HepG2 (cell line): Measurements from ENCODE around the gene TSPAN13. TPM values are rescaled to one million over a fixed set of nuclear protein-coding genes. Genes with fewer than 3 reads are reported as not detected.

ENCODE experiments used
- CAMTA2 ChIP-seq: sonication (generic); formaldehyde crosslinking; IDR thresholded peaks from 2 replicates; pipeline ENCODE4 v1.4.0; 2020; ENCODE audit warnings: mild to moderate bottlenecking, missing genetic modification reagents, borderline replicate concordance
- CENPT ChIP-seq: sonication (generic); formaldehyde crosslinking; IDR thresholded peaks from 2 replicates; pipeline ENCODE4 v1.8.0; 2022; ENCODE audit warnings: low read depth, mild to moderate bottlenecking, moderate library complexity, missing genetic modification reagents
- GATA4 ChIP-seq: sonication (generic); IDR thresholded peaks from 2 replicates; pipeline ENCODE4 v1.6.1; 2016; ENCODE audit warnings: antibody characterized with exemption, low read depth, borderline replicate concordance
- HDAC1 ChIP-seq: sonication (generic); formaldehyde crosslinking; IDR thresholded peaks from 2 replicates; pipeline ENCODE4 v1.5.1; 2020; ENCODE audit warnings: mild to moderate bottlenecking, missing genetic modification reagents
- HOXA9 ChIP-seq: sonication (generic); formaldehyde crosslinking; IDR thresholded peaks from 2 replicates; pipeline ENCODE4 v1.8.1; 2022; ENCODE audit warnings: missing genetic modification reagents, mild to moderate bottlenecking, moderate library complexity, borderline replicate concordance
- NR1H2 ChIP-seq: sonication (generic); formaldehyde crosslinking; IDR thresholded peaks from 2 replicates; pipeline ENCODE4 v1.8.1; 2022; ENCODE audit warnings: low read depth, missing genetic modification reagents, borderline replicate concordance
- SRF ChIP-seq: IDR thresholded peaks from 2 replicates; pipeline ENCODE4 v1.6.1; 2011; ENCODE audit warnings: mild to moderate bottlenecking, low read depth, low read length, moderate library complexity
- TCF7L2 ChIP-seq: IDR thresholded peaks from 2 replicates; pipeline ENCODE4 v1.6.1; 2011; ENCODE audit warnings: mild to moderate bottlenecking, low read depth, low read length, moderate library complexity
- YY1 ChIP-seq: IDR thresholded peaks from 2 replicates; pipeline ENCODE4 v1.6.1; 2011; ENCODE audit warnings: low read length, low read depth, moderate library complexity, mild to moderate bottlenecking; ENCODE audit not compliant: insufficient read depth, insufficient replicate concordance
- ZNF652 ChIP-seq: IDR thresholded peaks from 2 replicates; pipeline ENCODE4 v1.6.1; 2016; ENCODE audit warnings: low read depth, borderline replicate concordance
- ZNF749 ChIP-seq: sonication (generic); formaldehyde crosslinking; IDR thresholded peaks from 2 replicates; pipeline ENCODE4 v1.8.0; 2022; ENCODE audit warnings: mild to moderate bottlenecking, missing genetic modification reagents, moderate library complexity, borderline replicate concordance
- polyA plus RNA-seq, 8 experiments: library from polyadenylated mRNA; depleted of rRNA in 3 of 8; stranded (reverse) in 7 of 8; unstranded in 1 of 8; fragments of >200 nt; fragmentation: Illumina TruSeq in 4 of 8; extraction: Trizol in 4 of 8; gene quantifications; 2 replicates each; pipeline versions ENCODE4 v1.2.1 to v1.2.3, GENCODE V29; 2011 to 2016; ENCODE audit warnings: low read depth in 4 of 8, missing spikeins in 1 of 8, mixed read lengths in 1 of 8; ENCODE audit not compliant: insufficient read depth in 1 of 8
- total RNA-seq, 5 experiments: library from RNA; depleted of rRNA; stranded (reverse); fragments of >200 nt; fragmentation: Illumina TruSeq; extraction: Trizol; gene quantifications; 2 replicates each; pipeline ENCODE4 v1.2.3, GENCODE V29; 2016; ENCODE audit warnings: low read depth in 1 of 5
- TF ChIP-seq, protein P1 (sequence below): sonication (generic); formaldehyde crosslinking; IDR thresholded peaks from 2 replicates; pipeline ENCODE4 v1.4.0; 2020; ENCODE audit warnings: missing genetic modification reagents
- TF ChIP-seq, protein P2 (sequence below): sonication (generic); formaldehyde crosslinking; IDR thresholded peaks from 2 replicates; pipeline ENCODE4 v1.9.0; 2021; ENCODE audit warnings: mild to moderate bottlenecking, missing genetic modification reagents
- TF ChIP-seq, protein P3 (sequence below): sonication (generic); formaldehyde crosslinking; IDR thresholded peaks from 2 replicates; pipeline ENCODE4 v1.5.1; 2020; ENCODE audit warnings: mild to moderate bottlenecking, moderate library complexity, missing genetic modification reagents
- TF ChIP-seq, protein P4 (sequence below): sonication (generic); formaldehyde crosslinking; IDR thresholded peaks from 2 replicates; pipeline ENCODE4 v1.8.1; 2023; ENCODE audit warnings: mild to moderate bottlenecking, moderate library complexity, missing genetic modification reagents

TSPAN13 gene
- total and polyA plus RNA-seq, 2 of the 13 experiments (the other 11 are each of a cell fraction or from before 2014, with no cell fraction given): 5.8 to 6.2 TPM

DNA sequence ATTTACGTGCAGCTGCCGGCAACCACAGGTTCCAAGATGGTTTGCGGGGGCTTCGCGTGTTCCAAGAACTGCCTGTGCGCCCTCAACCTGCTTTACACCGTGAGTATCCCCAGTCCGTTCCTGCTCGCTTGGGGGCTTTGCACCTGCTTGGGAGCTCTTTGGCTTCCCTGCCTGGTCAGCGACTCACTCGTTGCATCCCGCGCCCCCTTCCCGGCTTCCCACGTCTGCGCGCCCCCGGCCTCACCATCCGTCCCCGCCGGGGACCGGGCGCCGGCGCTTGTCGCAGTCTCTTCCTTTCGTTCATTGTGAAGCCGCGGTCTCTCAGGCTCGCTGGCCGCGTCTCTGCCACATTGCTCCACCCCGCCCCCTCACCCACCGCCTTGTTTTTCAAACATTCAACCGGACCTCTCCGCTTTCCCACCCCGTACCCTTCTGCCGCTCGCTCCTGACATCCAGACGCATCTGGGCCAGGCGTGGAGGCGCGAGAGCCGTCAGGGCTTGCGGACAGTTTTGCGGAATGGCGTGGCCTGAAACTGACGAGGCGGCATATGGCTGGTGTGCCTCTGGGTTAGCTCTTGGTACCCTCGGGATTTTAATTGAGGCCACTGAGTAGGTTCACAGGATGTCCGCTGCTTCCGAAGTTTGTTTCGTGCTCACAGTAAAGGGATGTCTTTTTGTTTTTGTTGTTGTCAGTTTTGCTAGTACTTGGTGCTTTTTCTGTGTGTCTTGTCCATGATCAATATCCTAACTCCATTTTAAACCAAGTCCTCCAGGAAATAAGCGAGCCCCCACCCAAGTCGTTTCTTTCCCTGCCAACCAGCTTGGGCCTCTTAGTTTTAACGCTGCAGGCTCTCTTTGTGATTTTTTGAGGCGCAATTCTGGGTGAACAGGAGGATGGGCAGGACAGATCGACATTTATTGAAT lies 639 bp downstream of the TSPAN13 start (continued):
- TF ChIP-seq, protein P1, sequence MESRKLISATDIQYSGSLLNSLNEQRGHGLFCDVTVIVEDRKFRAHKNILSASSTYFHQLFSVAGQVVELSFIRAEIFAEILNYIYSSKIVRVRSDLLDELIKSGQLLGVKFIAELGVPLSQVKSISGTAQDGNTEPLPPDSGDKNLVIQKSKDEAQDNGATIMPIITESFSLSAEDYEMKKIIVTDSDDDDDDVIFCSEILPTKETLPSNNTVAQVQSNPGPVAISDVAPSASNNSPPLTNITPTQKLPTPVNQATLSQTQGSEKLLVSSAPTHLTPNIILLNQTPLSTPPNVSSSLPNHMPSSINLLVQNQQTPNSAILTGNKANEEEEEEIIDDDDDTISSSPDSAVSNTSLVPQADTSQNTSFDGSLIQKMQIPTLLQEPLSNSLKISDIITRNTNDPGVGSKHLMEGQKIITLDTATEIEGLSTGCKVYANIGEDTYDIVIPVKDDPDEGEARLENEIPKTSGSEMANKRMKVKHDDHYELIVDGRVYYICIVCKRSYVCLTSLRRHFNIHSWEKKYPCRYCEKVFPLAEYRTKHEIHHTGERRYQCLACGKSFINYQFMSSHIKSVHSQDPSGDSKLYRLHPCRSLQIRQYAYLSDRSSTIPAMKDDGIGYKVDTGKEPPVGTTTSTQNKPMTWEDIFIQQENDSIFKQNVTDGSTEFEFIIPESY (CRISPR knock-in tag): no peak
- TF ChIP-seq SRF (no peak), NR1H2 (no peak), HDAC1 (peak; percentile 73), ZNF652 (CRISPR knock-in tag) (no peak), ZNF749 (CRISPR knock-in tag) (no peak), HOXA9 (CRISPR knock-in tag) (no peak), CAMTA2 (CRISPR knock-in tag) (peak; percentile 39; the same call in 1 of the 2 replicates), CENPT (CRISPR knock-in tag) (0 out of 2 replicates have a peak, but pooled peaks have one; percentile 23), GATA4 (no peak), YY1 (peak; percentile 11), TCF7L2 (no peak)
- TF ChIP-seq, protein P2, sequence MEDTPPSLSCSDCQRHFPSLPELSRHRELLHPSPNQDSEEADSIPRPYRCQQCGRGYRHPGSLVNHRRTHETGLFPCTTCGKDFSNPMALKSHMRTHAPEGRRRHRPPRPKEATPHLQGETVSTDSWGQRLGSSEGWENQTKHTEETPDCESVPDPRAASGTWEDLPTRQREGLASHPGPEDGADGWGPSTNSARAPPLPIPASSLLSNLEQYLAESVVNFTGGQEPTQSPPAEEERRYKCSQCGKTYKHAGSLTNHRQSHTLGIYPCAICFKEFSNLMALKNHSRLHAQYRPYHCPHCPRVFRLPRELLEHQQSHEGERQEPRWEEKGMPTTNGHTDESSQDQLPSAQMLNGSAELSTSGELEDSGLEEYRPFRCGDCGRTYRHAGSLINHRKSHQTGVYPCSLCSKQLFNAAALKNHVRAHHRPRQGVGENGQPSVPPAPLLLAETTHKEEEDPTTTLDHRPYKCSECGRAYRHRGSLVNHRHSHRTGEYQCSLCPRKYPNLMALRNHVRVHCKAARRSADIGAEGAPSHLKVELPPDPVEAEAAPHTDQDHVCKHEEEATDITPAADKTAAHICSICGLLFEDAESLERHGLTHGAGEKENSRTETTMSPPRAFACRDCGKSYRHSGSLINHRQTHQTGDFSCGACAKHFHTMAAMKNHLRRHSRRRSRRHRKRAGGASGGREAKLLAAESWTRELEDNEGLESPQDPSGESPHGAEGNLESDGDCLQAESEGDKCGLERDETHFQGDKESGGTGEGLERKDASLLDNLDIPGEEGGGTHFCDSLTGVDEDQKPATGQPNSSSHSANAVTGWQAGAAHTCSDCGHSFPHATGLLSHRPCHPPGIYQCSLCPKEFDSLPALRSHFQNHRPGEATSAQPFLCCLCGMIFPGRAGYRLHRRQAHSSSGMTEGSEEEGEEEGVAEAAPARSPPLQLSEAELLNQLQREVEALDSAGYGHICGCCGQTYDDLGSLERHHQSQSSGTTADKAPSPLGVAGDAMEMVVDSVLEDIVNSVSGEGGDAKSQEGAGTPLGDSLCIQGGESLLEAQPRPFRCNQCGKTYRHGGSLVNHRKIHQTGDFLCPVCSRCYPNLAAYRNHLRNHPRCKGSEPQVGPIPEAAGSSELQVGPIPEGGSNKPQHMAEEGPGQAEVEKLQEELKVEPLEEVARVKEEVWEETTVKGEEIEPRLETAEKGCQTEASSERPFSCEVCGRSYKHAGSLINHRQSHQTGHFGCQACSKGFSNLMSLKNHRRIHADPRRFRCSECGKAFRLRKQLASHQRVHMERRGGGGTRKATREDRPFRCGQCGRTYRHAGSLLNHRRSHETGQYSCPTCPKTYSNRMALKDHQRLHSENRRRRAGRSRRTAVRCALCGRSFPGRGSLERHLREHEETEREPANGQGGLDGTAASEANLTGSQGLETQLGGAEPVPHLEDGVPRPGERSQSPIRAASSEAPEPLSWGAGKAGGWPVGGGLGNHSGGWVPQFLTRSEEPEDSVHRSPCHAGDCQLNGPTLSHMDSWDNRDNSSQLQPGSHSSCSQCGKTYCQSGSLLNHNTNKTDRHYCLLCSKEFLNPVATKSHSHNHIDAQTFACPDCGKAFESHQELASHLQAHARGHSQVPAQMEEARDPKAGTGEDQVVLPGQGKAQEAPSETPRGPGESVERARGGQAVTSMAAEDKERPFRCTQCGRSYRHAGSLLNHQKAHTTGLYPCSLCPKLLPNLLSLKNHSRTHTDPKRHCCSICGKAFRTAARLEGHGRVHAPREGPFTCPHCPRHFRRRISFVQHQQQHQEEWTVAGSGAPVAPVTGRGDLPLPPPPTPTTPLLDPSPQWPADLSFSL (CRISPR knock-in tag): no peak
- TF ChIP-seq, protein P3, sequence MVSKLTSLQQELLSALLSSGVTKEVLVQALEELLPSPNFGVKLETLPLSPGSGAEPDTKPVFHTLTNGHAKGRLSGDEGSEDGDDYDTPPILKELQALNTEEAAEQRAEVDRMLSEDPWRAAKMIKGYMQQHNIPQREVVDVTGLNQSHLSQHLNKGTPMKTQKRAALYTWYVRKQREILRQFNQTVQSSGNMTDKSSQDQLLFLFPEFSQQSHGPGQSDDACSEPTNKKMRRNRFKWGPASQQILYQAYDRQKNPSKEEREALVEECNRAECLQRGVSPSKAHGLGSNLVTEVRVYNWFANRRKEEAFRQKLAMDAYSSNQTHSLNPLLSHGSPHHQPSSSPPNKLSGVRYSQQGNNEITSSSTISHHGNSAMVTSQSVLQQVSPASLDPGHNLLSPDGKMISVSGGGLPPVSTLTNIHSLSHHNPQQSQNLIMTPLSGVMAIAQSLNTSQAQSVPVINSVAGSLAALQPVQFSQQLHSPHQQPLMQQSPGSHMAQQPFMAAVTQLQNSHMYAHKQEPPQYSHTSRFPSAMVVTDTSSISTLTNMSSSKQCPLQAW (CRISPR knock-in tag): 0 out of 2 replicates have a peak, but pooled peaks have one; percentile 16
- TF ChIP-seq, protein P4, sequence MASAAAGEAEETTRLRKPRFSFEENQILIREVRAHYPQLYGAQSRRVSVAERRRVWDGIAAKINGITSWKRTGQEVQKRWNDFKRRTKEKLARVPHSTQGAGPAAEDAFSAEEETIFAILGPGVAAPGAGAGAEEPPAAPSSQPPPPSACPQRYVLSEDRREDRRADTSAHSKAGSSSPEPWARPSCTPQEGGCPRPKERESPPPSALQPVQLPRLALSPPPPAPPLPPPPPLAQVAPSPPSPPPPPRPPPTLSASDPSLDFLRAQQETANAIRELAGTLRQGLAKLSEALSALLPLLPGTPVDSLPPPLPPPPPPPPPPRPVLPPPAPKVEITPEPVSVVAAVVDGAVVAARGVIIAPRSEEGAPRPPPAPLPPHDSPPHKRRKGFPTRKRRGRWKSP: no peak; the same call in 1 of the 2 replicates
